Uterus (tissue), 4 donors: ENCODE results near the gene PTPN1. TPM values are rescaled to one million over a fixed set of nuclear protein-coding genes. Genes with fewer than 3 reads are reported as not detected.
"Not testable (repeated sequence)": the region's sequence is repeated elsewhere in the genome, so short reads cannot be mapped to it uniquely, and the experiment has no call there.

Experiments used
- DNase-seq, 2 donors: peaks; one replicate each; pipeline ENCODE4 v3.0.0-alpha.2; 2019 to 2020
- H3K27ac ChIP-seq, 2 donors: fragments of 200-600 bp; sonication (generic); 1 replicate in 1 of 2; 2 replicates in 1 of 2; pipeline ENCODE4 v1.5.1; 2016 to 2018
- H3K27me3 ChIP-seq, 2 donors: fragments of 200-600 bp; sonication (generic); one replicate each; pipeline ENCODE4 v1.5.1; 2018 to 2019; ENCODE audit warnings: control low read depth in 1 of 2
- H3K36me3 ChIP-seq, 2 donors: fragments of 200-600 bp; sonication (generic); one replicate each; pipeline ENCODE4 v1.5.1; 2019; ENCODE audit warnings: control low read depth in 1 of 2
- H3K4me1 ChIP-seq, 2 donors: fragments of 200-600 bp; sonication (generic); one replicate each; pipeline ENCODE4 v1.5.1; 2018 to 2019; ENCODE audit warnings: control low read depth in 1 of 2
- H3K4me3 ChIP-seq, 2 donors: fragments of 200-600 bp; sonication (generic); 1 replicate in 1 of 2; 2 replicates in 1 of 2; pipeline ENCODE4 v1.5.1; 2018 to 2019; ENCODE audit warnings: mild to moderate bottlenecking in 1 of 2
- H3K9me3 ChIP-seq, 2 donors: fragments of 200-600 bp; sonication (generic); one replicate each; pipeline ENCODE4 v1.5.1; 2019; ENCODE audit warnings: control low read depth in 1 of 2
- POLR2A ChIP-seq, 2 donors: fragments of 450-650 bp; IDR thresholded peaks; one replicate each; pipeline ENCODE4 v1.6.1; 2016; ENCODE audit warnings: antibody characterized with exemption in 2 of 2, mild to moderate bottlenecking in 1 of 2, moderate library complexity in 1 of 2
- intact Hi-C: fragments of 100-400 bp; cut with DNase I; formaldehyde crosslinking; loops from one replicate; pipeline ENCODE4 v1.15.1; 2023; ENCODE audit warnings: low total_unique reads
- total RNA-seq, 4 donors: library from RNA; depleted of rRNA in 3 of 4; stranded (reverse); fragments of >200 nt in 3 of 4; gene quantifications; one replicate each; pipeline versions ENCODE4 v1.1.0 to v1.2.4, GENCODE V29; 2014 to 2023
- TF ChIP-seq, protein P1 (sequence below), 4 experiments: fragments of 200-600 bp in 2 of 4; fragments of 450-650 bp in 2 of 4; sonication (generic) in 2 of 4; IDR thresholded peaks; one replicate each; pipeline ENCODE4 v1.5.1; 2016 to 2019; ENCODE audit warnings: antibody characterized with exemption in 4 of 4, mild to moderate bottlenecking in 2 of 4, moderate library complexity in 1 of 4
- donor health status: DM: yes; HTN: yes; CAD: no.

Gene PTPN1
- total RNA-seq, 4 donors from 2014 or later: 14.1 to 33.9 (median 20.2) TPM

DNA sequence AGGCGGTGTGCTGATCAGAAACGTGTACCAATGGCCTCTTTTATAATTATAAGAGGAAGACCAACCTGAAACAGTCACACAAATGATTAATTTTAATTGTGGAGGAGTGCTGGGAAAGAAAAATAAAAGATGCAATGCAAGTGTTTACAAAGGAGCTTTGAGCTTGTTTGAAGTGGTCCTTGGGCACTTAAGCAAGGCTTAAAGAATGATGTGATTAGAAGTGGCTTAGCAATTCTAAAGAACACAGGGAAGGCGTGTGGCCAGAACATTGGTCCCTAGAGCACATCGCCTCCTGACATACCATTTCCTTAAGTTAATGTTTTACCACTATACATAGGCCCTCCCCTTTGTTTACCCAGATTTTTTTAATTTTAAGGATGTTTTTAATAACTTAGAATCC, 26.1 kb downstream of the PTPN1 start:
- no peaks in the 10 kb centered on the region for H3K36me3 ChIP-seq
- H3K9me3 ChIP-seq: no peaks in the 10 kb centered on the region
- no peak overlapping the region for H3K4me3 ChIP-seq
- no peak overlapping the region for H3K27ac ChIP-seq
- intact Hi-C loops: no loop called here
- no peaks in the 10 kb centered on the region for H3K27me3 ChIP-seq
- no peak for TF ChIP-seq POLR2A (IDR thresholded peaks at IDR 0.05)
- TF ChIP-seq, protein P1, sequence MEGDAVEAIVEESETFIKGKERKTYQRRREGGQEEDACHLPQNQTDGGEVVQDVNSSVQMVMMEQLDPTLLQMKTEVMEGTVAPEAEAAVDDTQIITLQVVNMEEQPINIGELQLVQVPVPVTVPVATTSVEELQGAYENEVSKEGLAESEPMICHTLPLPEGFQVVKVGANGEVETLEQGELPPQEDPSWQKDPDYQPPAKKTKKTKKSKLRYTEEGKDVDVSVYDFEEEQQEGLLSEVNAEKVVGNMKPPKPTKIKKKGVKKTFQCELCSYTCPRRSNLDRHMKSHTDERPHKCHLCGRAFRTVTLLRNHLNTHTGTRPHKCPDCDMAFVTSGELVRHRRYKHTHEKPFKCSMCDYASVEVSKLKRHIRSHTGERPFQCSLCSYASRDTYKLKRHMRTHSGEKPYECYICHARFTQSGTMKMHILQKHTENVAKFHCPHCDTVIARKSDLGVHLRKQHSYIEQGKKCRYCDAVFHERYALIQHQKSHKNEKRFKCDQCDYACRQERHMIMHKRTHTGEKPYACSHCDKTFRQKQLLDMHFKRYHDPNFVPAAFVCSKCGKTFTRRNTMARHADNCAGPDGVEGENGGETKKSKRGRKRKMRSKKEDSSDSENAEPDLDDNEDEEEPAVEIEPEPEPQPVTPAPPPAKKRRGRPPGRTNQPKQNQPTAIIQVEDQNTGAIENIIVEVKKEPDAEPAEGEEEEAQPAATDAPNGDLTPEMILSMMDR (IDR thresholded peaks at IDR 0.05): no peak
- peaks cover 8 to 9% of the 10 kb centered on the region in 2 donors for H3K4me1 ChIP-seq
- DNase-seq: no peak

DNA sequence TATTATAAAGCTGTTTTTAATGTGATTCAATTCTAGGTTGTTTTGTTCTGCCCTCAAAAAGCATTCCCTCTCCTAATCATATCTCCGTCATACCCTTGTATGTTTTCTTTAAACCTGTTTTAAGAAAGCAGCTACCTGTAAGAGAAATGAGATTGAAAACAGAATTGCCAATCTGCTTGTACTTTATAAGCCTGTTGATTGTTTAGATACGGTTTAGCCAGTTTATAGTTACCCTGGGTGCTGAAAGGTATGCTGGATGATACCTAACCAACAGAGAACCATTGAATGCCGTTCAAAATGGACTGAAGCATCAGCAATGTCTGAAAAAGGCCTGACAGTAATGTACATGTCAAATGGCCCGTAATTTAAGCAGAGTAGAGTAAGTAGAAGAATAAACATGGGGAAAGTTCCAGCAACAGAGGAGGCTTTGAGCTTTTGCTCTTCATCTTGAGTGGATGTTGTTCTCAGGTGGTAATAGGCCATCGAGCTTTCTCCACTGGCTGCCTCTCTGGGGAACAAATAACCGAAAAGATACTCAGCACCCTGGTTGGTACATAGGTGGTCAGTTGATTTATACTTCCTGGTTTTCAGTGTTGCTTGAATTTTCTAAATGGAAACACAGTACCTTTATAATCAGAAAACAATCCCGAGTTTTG, 27.5 kb downstream of the PTPN1 start:
- intact Hi-C loops: no loop called here
- Histone ChIP-seq H3K4me3 (no peak overlapping the region), H3K27ac (no peak overlapping the region), H3K36me3 (no peaks in the 10 kb centered on the region), H3K9me3 (no peaks in the 10 kb centered on the region), H3K4me1 (peaks cover 12 to 17% of the 10 kb centered on the region in 2 donors), H3K27me3 (no peaks in the 10 kb centered on the region)
- TF ChIP-seq, protein P1 (IDR thresholded peaks at IDR 0.05): no peak
- no peak for TF ChIP-seq POLR2A (IDR thresholded peaks at IDR 0.05)
- no peak for DNase-seq

DNA sequence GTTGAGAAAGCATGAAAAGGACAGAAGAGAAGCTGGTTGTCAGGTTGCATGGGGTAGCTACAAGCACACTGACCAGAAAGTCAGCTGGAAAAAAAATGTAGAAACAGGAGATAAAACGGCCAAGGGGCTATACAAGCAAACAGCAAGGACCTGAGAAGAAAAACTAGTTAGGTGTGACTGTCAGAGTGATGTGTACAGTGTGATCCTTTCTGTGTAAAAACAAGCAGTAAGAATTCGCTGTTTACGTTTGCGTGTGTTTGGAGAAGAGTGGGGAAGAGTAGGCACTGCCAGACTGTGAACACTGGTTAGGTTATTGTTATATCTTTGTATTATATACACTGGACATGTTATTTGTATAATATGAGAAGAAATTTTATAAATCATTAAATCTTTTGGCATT, 28.1 kb downstream of the PTPN1 start:
- intact Hi-C loops: no loop called here
- Histone ChIP-seq H3K4me3 (no peak overlapping the region), H3K36me3 (no peaks in the 10 kb centered on the region), H3K27ac (no peak overlapping the region), H3K9me3 (no peaks in the 10 kb centered on the region), H3K4me1 (peaks cover 12 to 17% of the 10 kb centered on the region in 2 donors), H3K27me3 (no peaks in the 10 kb centered on the region)
- TF ChIP-seq POLR2A (IDR thresholded peaks at IDR 0.05): no peak
- TF ChIP-seq, protein P1 (IDR thresholded peaks at IDR 0.05): no peak
- DNase-seq: no peak

DNA sequence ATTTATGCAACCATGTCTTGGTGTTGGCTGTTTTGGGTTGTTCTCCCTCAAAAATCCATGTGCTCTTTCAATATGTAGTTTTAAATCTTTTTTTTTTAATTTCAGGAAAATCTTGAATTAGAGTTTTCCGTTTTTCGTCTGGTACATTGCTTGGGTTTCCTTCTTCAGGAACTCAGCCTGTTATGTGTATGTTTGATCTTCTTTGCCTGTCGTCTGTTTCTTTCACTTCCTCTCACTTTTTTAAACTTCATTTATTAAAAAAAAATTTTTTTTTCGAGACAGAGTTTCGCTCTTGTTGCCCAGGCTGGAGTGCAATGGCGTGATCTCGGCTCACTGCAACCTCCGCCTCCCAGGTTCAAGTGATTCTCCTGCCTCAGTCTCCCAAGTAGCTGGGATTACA, 29.6 kb downstream of the PTPN1 start:
- H3K27me3 ChIP-seq, intact Hi-C loops, DNase-seq, H3K9me3 ChIP-seq, H3K4me3 ChIP-seq, H3K27ac ChIP-seq, H3K36me3 ChIP-seq: not testable (repeated sequence)
- H3K4me1 ChIP-seq: peaks cover 12 to 17% of the 10 kb centered on the region in 2 donors

DNA sequence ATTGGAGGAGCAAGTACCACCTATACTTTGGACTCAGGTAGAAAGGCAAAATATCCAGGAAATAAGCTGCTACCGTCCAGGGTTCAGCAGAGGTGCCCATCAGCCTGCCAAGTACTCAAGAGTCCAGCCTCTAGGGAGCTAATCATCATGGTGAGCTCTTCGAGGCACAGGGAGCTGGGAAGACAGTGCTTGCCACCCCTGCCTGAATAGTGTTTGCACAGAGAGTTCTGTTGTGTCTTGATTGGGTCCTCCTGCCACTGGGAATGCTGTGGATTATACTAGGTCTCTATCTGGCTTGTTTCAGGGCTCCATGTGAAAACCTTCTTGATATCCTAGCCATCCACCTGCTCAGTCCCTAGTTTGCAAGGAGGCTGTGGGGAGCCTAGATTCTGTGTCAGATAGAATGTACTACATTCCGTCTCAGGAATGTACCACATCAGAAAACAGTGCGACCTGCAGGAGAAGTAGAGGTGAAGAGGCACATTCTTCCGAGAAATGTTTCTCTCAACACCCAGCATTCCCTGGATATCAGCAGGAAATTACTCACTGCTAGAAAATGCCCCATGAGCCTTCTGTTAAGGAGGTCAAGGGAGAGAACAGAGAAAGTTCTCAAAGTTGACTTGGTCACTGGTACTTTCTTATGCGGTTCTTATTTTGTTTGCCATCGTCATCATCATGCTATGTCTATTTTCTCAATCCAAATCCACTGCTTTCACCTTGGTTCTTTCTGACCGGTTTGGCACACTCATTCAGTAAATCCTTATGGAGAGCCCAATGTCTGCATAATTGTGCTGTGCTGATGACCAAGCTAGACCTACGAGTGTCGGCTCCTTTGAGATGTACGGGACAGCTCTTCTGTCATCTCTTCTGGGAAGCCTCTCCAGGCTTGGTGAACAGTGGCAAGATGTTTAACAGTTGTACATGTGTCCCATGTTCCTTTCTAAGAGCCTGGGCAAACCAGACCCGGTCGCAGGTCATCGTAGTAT, 30.7 kb downstream of the PTPN1 start:
- Histone ChIP-seq H3K9me3 (no peaks in the 10 kb centered on the region), H3K27ac (peak overlapping the region; percentile 50 to 55), H3K27me3 (no peaks in the 10 kb centered on the region), H3K36me3 (no peaks in the 10 kb centered on the region), H3K4me3 (no peak overlapping the region), H3K4me1 (peaks cover 12 to 17% of the 10 kb centered on the region in 2 donors)
- intact Hi-C loops: no loop called here
- TF ChIP-seq, protein P1 (IDR thresholded peaks at IDR 0.05): no peak
- no peak for TF ChIP-seq POLR2A (IDR thresholded peaks at IDR 0.05)
- DNase-seq: no peak
